Measurements from ENCODE around the gene ITM2C. TPM values are rescaled to one million over a fixed set of nuclear protein-coding genes. Genes with fewer than 3 reads are reported as not detected.

Gene ITM2C
- total and polyA plus RNA-seq, 2 experiments from 2014 or later, result 241 to 367 TPM

- TF ChIP-seq, protein P1, sequence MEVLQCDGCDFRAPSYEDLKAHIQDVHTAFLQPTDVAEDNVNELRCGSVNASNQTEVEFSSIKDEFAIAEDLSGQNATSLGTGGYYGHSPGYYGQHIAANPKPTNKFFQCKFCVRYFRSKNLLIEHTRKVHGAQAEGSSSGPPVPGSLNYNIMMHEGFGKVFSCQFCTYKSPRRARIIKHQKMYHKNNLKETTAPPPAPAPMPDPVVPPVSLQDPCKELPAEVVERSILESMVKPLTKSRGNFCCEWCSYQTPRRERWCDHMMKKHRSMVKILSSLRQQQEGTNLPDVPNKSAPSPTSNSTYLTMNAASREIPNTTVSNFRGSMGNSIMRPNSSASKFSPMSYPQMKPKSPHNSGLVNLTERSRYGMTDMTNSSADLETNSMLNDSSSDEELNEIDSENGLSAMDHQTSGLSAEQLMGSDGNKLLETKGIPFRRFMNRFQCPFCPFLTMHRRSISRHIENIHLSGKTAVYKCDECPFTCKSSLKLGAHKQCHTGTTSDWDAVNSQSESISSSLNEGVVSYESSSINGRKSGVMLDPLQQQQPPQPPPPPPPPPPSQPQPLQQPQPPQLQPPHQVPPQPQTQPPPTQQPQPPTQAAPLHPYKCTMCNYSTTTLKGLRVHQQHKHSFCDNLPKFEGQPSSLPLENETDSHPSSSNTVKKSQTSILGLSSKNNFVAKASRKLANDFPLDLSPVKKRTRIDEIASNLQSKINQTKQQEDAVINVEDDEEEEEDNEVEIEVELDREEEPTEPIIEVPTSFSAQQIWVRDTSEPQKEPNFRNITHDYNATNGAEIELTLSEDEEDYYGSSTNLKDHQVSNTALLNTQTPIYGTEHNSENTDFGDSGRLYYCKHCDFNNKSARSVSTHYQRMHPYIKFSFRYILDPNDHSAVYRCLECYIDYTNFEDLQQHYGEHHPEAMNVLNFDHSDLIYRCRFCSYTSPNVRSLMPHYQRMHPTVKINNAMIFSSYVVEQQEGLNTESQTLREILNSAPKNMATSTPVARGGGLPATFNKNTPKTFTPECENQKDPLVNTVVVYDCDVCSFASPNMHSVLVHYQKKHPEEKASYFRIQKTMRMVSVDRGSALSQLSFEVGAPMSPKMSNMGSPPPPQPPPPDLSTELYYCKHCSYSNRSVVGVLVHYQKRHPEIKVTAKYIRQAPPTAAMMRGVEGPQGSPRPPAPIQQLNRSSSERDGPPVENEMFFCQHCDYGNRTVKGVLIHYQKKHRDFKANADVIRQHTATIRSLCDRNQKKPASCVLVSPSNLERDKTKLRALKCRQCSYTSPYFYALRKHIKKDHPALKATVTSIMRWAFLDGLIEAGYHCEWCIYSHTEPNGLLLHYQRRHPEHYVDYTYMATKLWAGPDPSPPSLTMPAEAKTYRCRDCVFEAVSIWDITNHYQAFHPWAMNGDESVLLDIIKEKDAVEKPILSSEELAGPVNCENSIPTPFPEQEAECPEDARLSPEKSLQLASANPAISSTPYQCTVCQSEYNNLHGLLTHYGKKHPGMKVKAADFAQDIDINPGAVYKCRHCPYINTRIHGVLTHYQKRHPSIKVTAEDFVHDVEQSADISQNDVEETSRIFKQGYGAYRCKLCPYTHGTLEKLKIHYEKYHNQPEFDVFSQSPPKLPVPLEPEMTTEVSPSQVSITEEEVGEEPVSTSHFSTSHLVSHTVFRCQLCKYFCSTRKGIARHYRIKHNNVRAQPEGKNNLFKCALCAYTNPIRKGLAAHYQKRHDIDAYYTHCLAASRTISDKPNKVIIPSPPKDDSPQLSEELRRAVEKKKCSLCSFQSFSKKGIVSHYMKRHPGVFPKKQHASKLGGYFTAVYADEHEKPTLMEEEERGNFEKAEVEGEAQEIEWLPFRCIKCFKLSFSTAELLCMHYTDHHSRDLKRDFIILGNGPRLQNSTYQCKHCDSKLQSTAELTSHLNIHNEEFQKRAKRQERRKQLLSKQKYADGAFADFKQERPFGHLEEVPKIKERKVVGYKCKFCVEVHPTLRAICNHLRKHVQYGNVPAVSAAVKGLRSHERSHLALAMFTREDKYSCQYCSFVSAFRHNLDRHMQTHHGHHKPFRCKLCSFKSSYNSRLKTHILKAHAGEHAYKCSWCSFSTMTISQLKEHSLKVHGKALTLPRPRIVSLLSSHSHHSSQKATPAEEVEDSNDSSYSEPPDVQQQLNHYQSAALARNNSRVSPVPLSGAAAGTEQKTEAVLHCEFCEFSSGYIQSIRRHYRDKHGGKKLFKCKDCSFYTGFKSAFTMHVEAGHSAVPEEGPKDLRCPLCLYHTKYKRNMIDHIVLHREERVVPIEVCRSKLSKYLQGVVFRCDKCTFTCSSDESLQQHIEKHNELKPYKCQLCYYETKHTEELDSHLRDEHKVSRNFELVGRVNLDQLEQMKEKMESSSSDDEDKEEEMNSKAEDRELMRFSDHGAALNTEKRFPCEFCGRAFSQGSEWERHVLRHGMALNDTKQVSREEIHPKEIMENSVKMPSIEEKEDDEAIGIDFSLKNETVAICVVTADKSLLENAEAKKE (CRISPR knock-in tag; IDR thresholded peaks at IDR 0.05), result no peak
Measured at GRCh38 chr2:230914886-230915285, 50.1 kb downstream of the ITM2C start (continued).

- Mint-ChIP-seq H3K4me3 (no peak overlapping the region), H3K27me3 (ENCODE audit: insufficient read depth, low read depth, poor library complexity) (peaks cover 4% of the 10 kb centered on the region), H3K27ac (no peak overlapping the region), H3K9me3 (no peaks in the 10 kb centered on the region; the same call in 2 of the 3 replicates), H3K4me1 (peaks cover 8% of the 10 kb centered on the region; the same call in 2 of the 3 replicates), H3K36me3 (ENCODE audit: low read depth) (no peaks in the 10 kb centered on the region; the same call in 2 of the 3 replicates)
- Histone ChIP-seq H3K9me2 (ENCODE audit: insufficient read depth) (peaks cover 4% of the 10 kb centered on the region; the same call in 1 of the 2 replicates), H3F3A (replicated peaks; ENCODE audit: low read depth) (no peaks in the 10 kb centered on the region), H4K20me1 (replicated peaks; ENCODE audit: insufficient read depth) (no peaks in the 10 kb centered on the region), H2AFZ (no peak overlapping the region), H3K36me3 (ENCODE audit: insufficient read depth) (no peaks in the 10 kb centered on the region), H3K4me3 (no peak overlapping the region), H3K27ac (ENCODE audit: low read depth) (no peak overlapping the region), H3K4me1 (ENCODE audit: insufficient read depth) (no peaks in the 10 kb centered on the region), H3K79me2 (replicated peaks; ENCODE audit: insufficient read depth) (no peaks in the 10 kb centered on the region), H3K4me2 (no peak overlapping the region), H3K27me3 (ENCODE audit: insufficient read depth) (no peaks in the 10 kb centered on the region)
- no peak for DNase-seq (ENCODE audit: low spot score)
- ATAC-seq, result no peak
- TF ChIP-seq EZH2phosphoT487 (IDR thresholded peaks at IDR 0.05; ENCODE audit: unreplicated experiment), result no peak
- TF ChIP-seq, protein P1 (CRISPR knock-in tag; IDR thresholded peaks at IDR 0.05), result no peak
- TF ChIP-seq, protein P2, sequence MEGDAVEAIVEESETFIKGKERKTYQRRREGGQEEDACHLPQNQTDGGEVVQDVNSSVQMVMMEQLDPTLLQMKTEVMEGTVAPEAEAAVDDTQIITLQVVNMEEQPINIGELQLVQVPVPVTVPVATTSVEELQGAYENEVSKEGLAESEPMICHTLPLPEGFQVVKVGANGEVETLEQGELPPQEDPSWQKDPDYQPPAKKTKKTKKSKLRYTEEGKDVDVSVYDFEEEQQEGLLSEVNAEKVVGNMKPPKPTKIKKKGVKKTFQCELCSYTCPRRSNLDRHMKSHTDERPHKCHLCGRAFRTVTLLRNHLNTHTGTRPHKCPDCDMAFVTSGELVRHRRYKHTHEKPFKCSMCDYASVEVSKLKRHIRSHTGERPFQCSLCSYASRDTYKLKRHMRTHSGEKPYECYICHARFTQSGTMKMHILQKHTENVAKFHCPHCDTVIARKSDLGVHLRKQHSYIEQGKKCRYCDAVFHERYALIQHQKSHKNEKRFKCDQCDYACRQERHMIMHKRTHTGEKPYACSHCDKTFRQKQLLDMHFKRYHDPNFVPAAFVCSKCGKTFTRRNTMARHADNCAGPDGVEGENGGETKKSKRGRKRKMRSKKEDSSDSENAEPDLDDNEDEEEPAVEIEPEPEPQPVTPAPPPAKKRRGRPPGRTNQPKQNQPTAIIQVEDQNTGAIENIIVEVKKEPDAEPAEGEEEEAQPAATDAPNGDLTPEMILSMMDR (conservative IDR thresholded peaks at IDR 0.05; ENCODE audit: low read depth in 2 of 2), result no peak
- no peak for TF ChIP-seq POLR2AphosphoS5 (IDR thresholded peaks at IDR 0.05; ENCODE audit: low read depth)
- no peak for TF ChIP-seq EZH2 (IDR thresholded peaks at IDR 0.05; ENCODE audit: low read depth, unreplicated experiment)
- no peak for TF ChIP-seq STAT1 (IDR thresholded peaks at IDR 0.05; ENCODE audit: unreplicated experiment)
- TF ChIP-seq JUNB (IDR thresholded peaks at IDR 0.05; ENCODE audit: unreplicated experiment), result no peak
Measured at GRCh38 chr2:230915319-230915718, 50.6 kb downstream of the ITM2C start.
